H1 (cell line): ENCODE measurements around the gene ABHD12. TPM values are rescaled to one million over a fixed set of nuclear protein-coding genes. Genes with fewer than 3 reads are reported as not detected.

Experiments
- CTCF ChIA-PET: fragments of 300-600 bp; sonication (Branson Sonifier 250); formaldehyde crosslinking; loops from one replicate; lab custom pipeline; 2021; ENCODE audit not compliant: partially characterized antibody; lab: Charles Lee
- POLR2A ChIA-PET: fragments of 300-600 bp; sonication (Branson Sonifier 250); formaldehyde crosslinking; loops from one replicate; lab custom pipeline; 2021; ENCODE audit warnings: inconsistent platforms; ENCODE audit not compliant: partially characterized antibody; lab: Charles Lee
- DNase-seq, 2 experiments: peaks; one replicate each; pipeline versions ENCODE4 v3.0.0 to v3.0.0-alpha.2; 2010 to 2022; ENCODE audit warnings: low spot score in 2 of 2, low read depth in 1 of 2, mixed read lengths in 1 of 2
- FAIRE-seq: peaks from 2 replicates; lab custom pipeline; 2011; peaks lifted over from hg19 to GRCh38; lab: Jason Lieb, UNC
- H2AFZ ChIP-seq: 2 replicates; pipeline ENCODE4 v1.8.1; 2012; ENCODE audit warnings: low read length, inconsistent platforms
- H2AK5ac ChIP-seq: 2 replicates; pipeline ENCODE4 v1.6.1; 2013; ENCODE audit warnings: low read depth, low read length
- H2BK120ac ChIP-seq: replicated peaks from 2 replicates; pipeline ENCODE3; 2013; ENCODE audit warnings: low read depth, low read length, inconsistent platforms
- H2BK12ac ChIP-seq: 2 replicates; pipeline ENCODE4 v1.6.1; 2013; ENCODE audit warnings: low read depth, low read length
- H2BK15ac ChIP-seq: 2 replicates; pipeline ENCODE4 v1.6.1; 2013; ENCODE audit warnings: low read length
- H2BK20ac ChIP-seq: 2 replicates; pipeline ENCODE4 v1.6.1; 2013; ENCODE audit warnings: low read length
- H2BK5ac ChIP-seq: 2 replicates; pipeline ENCODE4 v1.6.1; 2013; ENCODE audit warnings: low read depth, low read length
- H3K14ac ChIP-seq: 2 replicates; pipeline ENCODE4 v1.6.1; 2013; ENCODE audit warnings: inconsistent platforms; ENCODE audit not compliant: insufficient read length
- H3K18ac ChIP-seq: 2 replicates; pipeline ENCODE4 v1.6.1; 2013; ENCODE audit warnings: low read length; ENCODE audit errors: extremely low read depth
- H3K23ac ChIP-seq: 2 replicates; pipeline ENCODE4 v1.6.1; 2013; ENCODE audit warnings: inconsistent platforms; ENCODE audit not compliant: insufficient read length
- H3K23me2 ChIP-seq: 2 replicates; pipeline ENCODE4 v1.6.1; 2013; ENCODE audit warnings: low read depth, low read length
- H3K27ac ChIP-seq: 2 replicates; pipeline ENCODE4 v1.6.1; 2011; ENCODE audit warnings: low read depth, low read length, inconsistent platforms
- H3K27me3 ChIP-seq, 4 experiments: replicated peaks in 1 of 4; 1 replicate in 1 of 4; 2 replicates in 3 of 4; pipeline versions ENCODE4 v1.6.1 to v1.8.1; 2011 to 2013; ENCODE audit warnings: low read length in 3 of 4, mild to moderate bottlenecking in 3 of 4, inconsistent platforms in 2 of 4, mixed read lengths in 2 of 4, moderate library complexity in 1 of 4; ENCODE audit not compliant: control insufficient read depth in 3 of 4, insufficient read depth in 3 of 4; ENCODE audit errors: extremely low read depth in 1 of 4
- H3K36me3 ChIP-seq, 4 experiments: 2 replicates each; pipeline versions ENCODE4 v1.6.1 to v1.8.1; 2011 to 2013; ENCODE audit warnings: mild to moderate bottlenecking in 4 of 4, low read length in 3 of 4, moderate library complexity in 2 of 4, control low read depth in 1 of 4, inconsistent platforms in 1 of 4; ENCODE audit not compliant: insufficient read depth in 4 of 4, control insufficient read depth in 2 of 4
- H3K4ac ChIP-seq: replicated peaks from 2 replicates; pipeline ENCODE3; 2013; ENCODE audit warnings: low read length, low read depth, mixed read lengths, inconsistent platforms; ENCODE audit not compliant: insufficient read length
- H3K4me1 ChIP-seq, 4 experiments: replicated peaks in 1 of 4; 1 replicate in 1 of 4; 2 replicates in 3 of 4; pipeline versions ENCODE4 v1.6.1 to v1.8.1; 2011 to 2013; ENCODE audit warnings: low read length in 3 of 4, inconsistent platforms in 2 of 4, mixed read lengths in 1 of 4; ENCODE audit not compliant: insufficient read depth in 4 of 4, control insufficient read depth in 3 of 4
- H3K4me2 ChIP-seq, 2 experiments: 2 replicates each; pipeline versions ENCODE4 v1.6.1 to v1.8.1; 2011 to 2013; ENCODE audit warnings: low read depth in 2 of 2, low read length in 2 of 2, control low read depth in 1 of 2, inconsistent platforms in 1 of 2, mild to moderate bottlenecking in 1 of 2; ENCODE audit not compliant: insufficient read depth in 1 of 2
- H3K4me3 ChIP-seq, 4 experiments: fragments of 200-600, 300-600 bp in 1 of 4; sonication (generic), shearing (Covaris generic), sonication (Bioruptor Twin) in 1 of 4; 2 replicates each; pipeline versions ENCODE4 v1.5.1 to v1.8.1; 2011 to 2016; ENCODE audit warnings: low read length in 4 of 4, low read depth in 3 of 4, control low read depth in 2 of 4, inconsistent platforms in 2 of 4, mild to moderate bottlenecking in 2 of 4, mixed read lengths in 1 of 4, moderate library complexity in 1 of 4; ENCODE audit not compliant: insufficient read depth in 2 of 4; ENCODE audit errors: extremely low read depth in 1 of 4
- H3K56ac ChIP-seq: replicated peaks from 2 replicates; pipeline ENCODE3; 2013; ENCODE audit warnings: low read depth, mild to moderate bottlenecking, mixed read lengths, low read length, inconsistent platforms; ENCODE audit not compliant: insufficient read length
- H3K79me1 ChIP-seq: 2 replicates; pipeline ENCODE4 v1.6.1; 2013; ENCODE audit warnings: low read depth, low read length, control low read depth
- H3K79me2 ChIP-seq, 2 experiments: 2 replicates each; pipeline versions ENCODE4 v1.6.1 to v1.8.1; 2012 to 2013; ENCODE audit warnings: low read length in 2 of 2, mild to moderate bottlenecking in 2 of 2, inconsistent platforms in 1 of 2; ENCODE audit not compliant: insufficient read depth in 2 of 2, control insufficient read depth in 1 of 2
- H3K9ac ChIP-seq, 4 experiments: replicated peaks in 1 of 4; 1 replicate in 1 of 4; 2 replicates in 3 of 4; pipeline versions ENCODE4 v1.6.1 to v1.8.1; 2011 to 2013; ENCODE audit warnings: low read depth in 3 of 4, low read length in 3 of 4, control low read depth in 2 of 4, mild to moderate bottlenecking in 2 of 4, moderate library complexity in 2 of 4, inconsistent platforms in 1 of 4; ENCODE audit errors: extremely low read depth in 1 of 4
- H3K9me3 ChIP-seq, 2 experiments: 2 replicates each; pipeline versions ENCODE4 v1.6.1 to v1.8.1; 2012 to 2013; ENCODE audit warnings: mild to moderate bottlenecking in 2 of 2, moderate library complexity in 2 of 2, control low read depth in 1 of 2, inconsistent platforms in 1 of 2, low read depth in 1 of 2, low read length in 1 of 2, mixed read lengths in 1 of 2; ENCODE audit not compliant: insufficient read depth in 2 of 2
- H4K20me1 ChIP-seq, 2 experiments: replicated peaks in 1 of 2; 2 replicates each; pipeline versions ENCODE3 to v1.8.1; 2011 to 2013; ENCODE audit warnings: inconsistent platforms in 2 of 2, low read length in 2 of 2, mild to moderate bottlenecking in 1 of 2; ENCODE audit not compliant: insufficient read depth in 2 of 2, control insufficient read depth in 1 of 2
- H4K5ac ChIP-seq: 2 replicates; pipeline ENCODE4 v1.6.1; 2013; ENCODE audit warnings: low read length, low read depth, mixed read lengths, inconsistent platforms; ENCODE audit not compliant: insufficient read length
- H4K8ac ChIP-seq: 2 replicates; pipeline ENCODE4 v1.8.0; 2013; ENCODE audit warnings: mild to moderate bottlenecking, moderate library complexity, low read length, inconsistent platforms; ENCODE audit not compliant: insufficient read depth; ENCODE audit errors: extremely low read depth
- H4K91ac ChIP-seq: replicated peaks from 2 replicates; pipeline ENCODE3; 2013; ENCODE audit warnings: low read length, mixed read lengths, inconsistent platforms; ENCODE audit not compliant: insufficient read length
- BACH1 ChIP-seq: IDR thresholded peaks from 2 replicates; pipeline ENCODE4 v1.6.1; 2012; ENCODE audit warnings: low read length, improper control_type of control experiment
- BCL11A ChIP-seq, 2 experiments: IDR thresholded peaks; one replicate each; pipeline ENCODE4 v1.6.1; 2011; ENCODE audit warnings: low read depth in 2 of 2, low read length in 2 of 2, mild to moderate bottlenecking in 2 of 2
- CBX8 ChIP-seq: fragments of 300-800, 300-1000 bp; sonication (generic); IDR thresholded peaks from 2 replicates; pipeline ENCODE4 v1.7.1; 2016; ENCODE audit warnings: low read depth, low read length, borderline replicate concordance
- CEBPB ChIP-seq: IDR thresholded peaks from 2 replicates; pipeline ENCODE4 v1.6.1; 2012; ENCODE audit warnings: low read depth, low read length
- CREB1 ChIP-seq: IDR thresholded peaks from 2 replicates; pipeline ENCODE4 v1.6.1; 2012; ENCODE audit warnings: inconsistent platforms
- KDM1A ChIP-seq: fragments of 200-600, 300-600 bp; sonication (generic); IDR thresholded peaks from 2 replicates; pipeline ENCODE4 v1.7.1; 2016; ENCODE audit warnings: mild to moderate bottlenecking, low read length, borderline replicate concordance
- KDM5A ChIP-seq: fragments of 200-600 bp; IDR thresholded peaks from 2 replicates; pipeline ENCODE4 v1.7.1; 2012; ENCODE audit warnings: mild to moderate bottlenecking, low read length, inconsistent platforms, mixed read lengths
- RXRA ChIP-seq: IDR thresholded peaks from 2 replicates; pipeline ENCODE4 v1.6.1; 2011; ENCODE audit warnings: low read depth, mild to moderate bottlenecking, low read length, moderate library complexity; ENCODE audit not compliant: insufficient read depth
- SIX5 ChIP-seq: IDR thresholded peaks from 2 replicates; pipeline ENCODE4 v1.6.1; 2011; ENCODE audit warnings: mild to moderate bottlenecking, low read depth, low read length
- TAF1 ChIP-seq: IDR thresholded peaks from 2 replicates; pipeline ENCODE4 v1.6.1; 2011; ENCODE audit warnings: mild to moderate bottlenecking, low read depth, low read length
- TEAD4 ChIP-seq: IDR thresholded peaks from 2 replicates; pipeline ENCODE4 v1.6.1; 2012; ENCODE audit warnings: low read depth, low read length, inconsistent platforms, mixed read lengths
- USF2 ChIP-seq: IDR thresholded peaks from 2 replicates; pipeline ENCODE4 v1.6.1; 2011; ENCODE audit warnings: low read length, improper control_type of control experiment
- WGBS, 2 experiments: shearing (Covaris generic) in 1 of 2; methylation state at CpG; one replicate each; pipeline versions ENCODE4 v1.1.6 to v1.1.7; 2013 to 2015; ENCODE audit warnings: low lambda C conversion rate in 2 of 2, mixed read lengths in 2 of 2, inconsistent platforms in 1 of 2, low coverage in 1 of 2, missing lambda C conversion rate in 1 of 2; ENCODE audit not compliant: insufficient replicate concordance in 2 of 2, insufficient coverage in 1 of 2, insufficient read length in 1 of 2; ENCODE audit errors: extremely low coverage in 1 of 2, missing lambda C conversion rate in 1 of 2; 5-methylcytosine and 5-hydroxymethylcytosine counted together
- polyA plus RNA-seq, 7 experiments: library from polyadenylated mRNA; depleted of rRNA in 3 of 7; stranded (reverse) in 5 of 7; unstranded in 2 of 7; fragments of >200 nt in 5 of 7; fragments of 200-250 nt in 2 of 7; gene quantifications; 1 replicate in 5 of 7; 2 replicates in 1 of 7; 4 replicates in 1 of 7; pipeline versions ENCODE4 v1.2.1 to v1.2.3, GENCODE V29; 2011 to 2013; ENCODE audit warnings: missing spikeins in 2 of 7, mixed read lengths in 2 of 7
- total RNA-seq: library from RNA; stranded (reverse); fragmentation: NEBNext Ultra II Directional; extraction: Animal tissue kit (Norgen Biotek cat#: 25700); gene quantifications from 2 replicates; pipeline ENCODE4 v1.2.1, GENCODE V29; 2021

ABHD12 gene
- total and polyA plus RNA-seq, 2 of the 8 experiments (the other 6 are each of a cell fraction or from before 2014, with no cell fraction given) = 31.3 to 59.5 TPM

DNA sequence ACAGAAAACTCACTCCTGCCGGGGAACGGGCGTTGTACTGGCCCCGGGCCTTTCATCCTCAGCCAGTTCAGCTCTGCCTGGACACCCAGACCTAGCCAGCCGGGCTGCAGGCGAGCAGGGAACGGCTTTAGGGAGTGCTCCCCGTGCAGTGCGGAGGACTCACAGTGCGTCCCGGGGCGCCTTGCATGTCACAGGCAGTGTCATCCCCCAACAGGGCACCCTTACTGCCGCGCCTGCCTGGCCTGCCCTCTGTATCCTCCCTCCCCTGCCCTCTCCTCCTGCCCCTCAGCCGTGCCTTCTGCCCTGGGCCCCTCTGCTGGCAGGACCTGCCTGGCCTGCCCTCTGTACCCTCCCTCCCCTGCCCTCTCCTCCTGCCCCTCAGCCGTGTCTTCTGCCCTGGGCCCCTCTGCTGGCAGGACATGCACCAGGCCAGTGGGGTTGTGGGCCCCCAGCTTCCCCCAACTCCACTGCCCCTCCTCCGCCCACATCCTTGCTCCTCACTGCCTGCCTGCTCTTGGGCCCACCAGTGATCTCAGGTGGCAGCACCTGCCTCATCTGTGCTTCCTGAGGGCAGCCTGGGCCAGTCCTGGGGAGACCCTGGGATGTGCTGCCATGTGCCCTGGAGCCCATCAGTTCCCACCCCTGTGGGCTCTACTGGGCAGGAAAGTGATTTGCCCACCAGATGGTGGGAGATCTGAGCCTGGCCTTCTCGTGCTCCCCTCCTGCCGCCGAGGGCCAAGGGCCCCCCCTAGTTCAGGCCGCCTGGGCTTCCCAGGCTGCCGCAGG is 99.8 kb downstream of the ABHD12 start:
- H2AK5ac ChIP-seq = no peak overlapping the region
- H2BK120ac ChIP-seq = no peak overlapping the region
- no peak overlapping the region for H3K23ac ChIP-seq
- H2BK20ac ChIP-seq = no peak overlapping the region
- no peak overlapping the region for H2BK12ac ChIP-seq
- H3K9ac ChIP-seq = no peak overlapping the region; a peak in 1 of 7 replicates
- peaks cover 0 to 4% of the 10 kb centered on the region in 2 experiments for H4K20me1 ChIP-seq
- no peaks in the 10 kb centered on the region for H3K23me2 ChIP-seq
- no peaks in the 10 kb centered on the region; a peak in 1 of 7 replicates for H3K27me3 ChIP-seq
- no peaks in the 10 kb centered on the region for H3K4me1 ChIP-seq
- no peak overlapping the region for H2BK5ac ChIP-seq
- H4K91ac ChIP-seq = no peak overlapping the region
- H3K18ac ChIP-seq = no peak overlapping the region
- no peak overlapping the region for H4K8ac ChIP-seq
- H3K14ac ChIP-seq = no peak overlapping the region
- ChIA-PET POLR2A (no interaction called here), CTCF (interaction anchor here (0.8 to 3.0 kb wide), 5 partner anchors 9 to 108 kb away, joined by 3 to 10 read pairs (median 5); no protein-coding TSS in a partner anchor)
- H3K36me3 ChIP-seq = peaks cover 2 to 9% (median 6%) of the 10 kb centered on the region in 4 experiments; a peak in 6 of 8 replicates
- whole genome bisulfite sequencing, 2 experiments = 91% methylated on average over 15 of the region's 22 CpGs; no CpG with 5 or more reads in 1 of the 2 experiments
- H3K9me3 ChIP-seq = no peaks in the 10 kb centered on the region
- no peak overlapping the region for H3K56ac ChIP-seq
- H4K5ac ChIP-seq = no peak overlapping the region
- DNase-seq (no peak), FAIRE-seq (no peak)
- H3K4ac ChIP-seq = no peak overlapping the region
- H3K27ac ChIP-seq = no peak overlapping the region; the same call in 1 of the 2 replicates
- no peak overlapping the region for H2AFZ ChIP-seq
- no peak overlapping the region for H2BK15ac ChIP-seq
- no peak overlapping the region for H3K4me2 ChIP-seq
- no peak overlapping the region for H3K4me3 ChIP-seq
- no peaks in the 10 kb centered on the region; the same call in 1 of the 2 replicates for H3K79me1 ChIP-seq
- no peaks in the 10 kb centered on the region for H3K79me2 ChIP-seq
- TF ChIP-seq CREB1 (no peak), KDM1A (no peak), BCL11A (IDR thresholded peaks at IDR 0.05; ENCODE audit: low read depth in 2 of 2, low read length in 2 of 2) (no peak), RXRA (no peak), CEBPB (no peak), KDM5A (no peak), BACH1 (no peak), USF2 (no peak), TEAD4 (no peak), CBX8 (no peak), SIX5 (no peak), TAF1 (no peak)
